Astrocyte of the cerebellum (primary cell): Measurements from ENCODE around the gene ZNF860.

Experiments used
- DNase-seq: peaks from one replicate; pipeline ENCODE4 v3.0.0-alpha.2; 2011; ENCODE audit warnings: low read depth
- H3K4me3 ChIP-seq: 2 replicates; pipeline ENCODE4 v1.5.1; 2011; ENCODE audit warnings: mild to moderate bottlenecking, low read depth, low read length, moderate library complexity
- CTCF ChIP-seq: IDR thresholded peaks from 2 replicates; pipeline ENCODE4 v1.5.1; 2012; ENCODE audit warnings: low read length, low read depth, moderate library complexity, mild to moderate bottlenecking; ENCODE audit errors: missing control alignments
- in situ Hi-C: cut with HindIII; loops from 2 replicates; pipeline ENCODE4 v1.10.0; 2017; ENCODE audit warnings: low sequenced_read_pairs

Gene ZNF860

DNA sequence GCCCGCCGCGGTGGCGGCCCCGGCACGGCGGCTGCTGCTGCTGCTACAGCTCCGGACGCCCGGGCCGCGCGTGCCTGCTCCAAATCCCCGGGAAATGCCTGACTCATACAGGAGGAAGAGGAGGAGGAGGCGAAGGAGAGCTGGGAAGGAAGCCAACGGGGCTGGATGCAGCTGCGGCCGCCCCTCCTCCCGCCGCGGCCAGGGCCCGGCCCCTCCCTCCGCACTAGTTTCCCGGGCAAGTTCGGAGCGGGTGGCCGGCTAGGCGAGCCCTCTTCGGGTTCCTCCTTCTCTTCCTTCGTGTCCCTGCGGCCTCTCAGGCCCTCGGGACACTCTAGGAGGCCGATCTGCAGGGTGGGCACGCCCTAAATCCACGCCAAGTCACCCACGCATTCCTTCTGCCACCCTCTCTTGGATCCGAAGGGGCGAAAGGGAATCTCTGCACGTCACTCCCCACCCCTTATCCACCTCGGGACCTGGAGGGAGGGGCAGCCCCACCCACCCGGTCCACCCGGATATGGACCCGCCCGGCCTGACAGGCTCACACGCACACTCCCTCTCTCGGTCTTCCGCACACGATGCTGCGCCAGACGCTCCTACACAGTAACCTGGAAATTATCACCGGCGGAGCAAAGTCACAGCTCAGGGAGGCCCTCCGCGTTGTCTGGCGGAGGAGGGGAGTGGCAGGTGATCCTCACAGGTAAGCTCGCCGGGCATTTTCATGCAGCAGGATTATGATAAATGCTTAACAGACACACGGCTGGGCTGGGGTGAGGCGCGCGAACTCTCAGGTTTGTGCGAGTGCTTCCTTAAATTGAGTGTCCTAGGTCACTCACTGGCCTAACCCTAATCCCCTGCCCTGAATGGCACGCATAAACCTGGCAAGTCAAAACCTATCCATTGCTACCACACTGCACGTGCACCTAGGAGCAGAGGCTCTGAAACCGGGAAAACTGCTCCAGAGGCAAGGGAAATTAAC, at the start of gene ZNF860, which contains the start of gene OSBPL10:
TSS of gene ZNF860 (plus strand) at position 545 of the 976 bp plus-strand sequence. CDS start 7,330 bp downstream, outside the sequence.
TSS of gene OSBPL10 (minus strand) at position 57 of the 976 bp plus-strand sequence. CDS start 83 bp downstream, outside the sequence.
- DNase-seq, result peak; percentile 74
- H3K4me3 ChIP-seq, result peak within 1 kb of the TSS; percentile 51
- in situ Hi-C loops, result no loop called here
- no peak for TF ChIP-seq CTCF

- in situ Hi-C loops, result no loop called here
- TF ChIP-seq CTCF, result no peak
- DNase-seq, result no peak
- H3K4me3 ChIP-seq, result no peak overlapping the region
Measured at GRCh38 chr3:31932990-31933389, 48.6 kb upstream of the ZNF860 start.

- in situ Hi-C loops, result no loop called here
- DNase-seq, result peak; percentile 11
- TF ChIP-seq CTCF, result no peak
- no peak overlapping the region for H3K4me3 ChIP-seq
Measured at GRCh38 chr3:31934018-31934417, 47.5 kb upstream of the ZNF860 start.

GRCh38 chr3:31934866-31935265, 46.7 kb upstream of the ZNF860 start:
- H3K4me3 ChIP-seq, result no peak overlapping the region
- DNase-seq, result no peak
- no peak for TF ChIP-seq CTCF
- in situ Hi-C loops, result no loop called here

GRCh38 chr3:31936420-31937060, 45.0 kb upstream of the ZNF860 start:
- TF ChIP-seq CTCF, result no peak
- in situ Hi-C loops, result no loop called here
- H3K4me3 ChIP-seq, result no peak overlapping the region
- DNase-seq, result no peak

DNA sequence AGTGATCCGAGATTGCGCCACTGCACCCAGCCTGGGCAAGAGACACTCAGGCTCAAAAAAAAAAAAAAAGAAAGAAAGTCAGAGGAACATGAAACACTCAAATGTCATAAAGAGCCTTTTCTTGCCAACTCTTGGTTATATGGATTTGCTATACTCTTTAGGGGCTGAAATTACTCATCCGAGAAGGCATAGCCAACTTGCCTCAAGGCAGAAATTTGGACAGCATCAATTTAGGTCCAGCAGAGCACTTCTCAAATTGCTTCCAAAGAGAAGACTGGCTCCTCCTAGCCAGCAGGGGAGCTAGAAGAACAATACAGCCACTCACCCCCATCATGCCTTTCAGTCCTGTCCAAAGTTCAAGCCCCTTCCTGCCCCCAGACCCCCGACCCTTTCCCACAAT, 44.3 kb upstream of the ZNF860 start:
- DNase-seq, result no peak
- in situ Hi-C loops, result no loop called here
- no peak for TF ChIP-seq CTCF
- H3K4me3 ChIP-seq, result no peak overlapping the region
